Activated T-helper 2 cell treated with anti-CD3 and anti-CD28 coated beads, Interferon-gamma antibody, Interleukin-2, Interleukin-4, amounts not matched to agents 10 μg/mL and 5 μg/mL and 100 μg/mL, durations not matched to agents 14 hours and 24 hours and 36 hours (primary cell): ENCODE data around the gene ARHGEF25. TPM values are rescaled to one million over a fixed set of nuclear protein-coding genes. Genes with fewer than 3 reads are reported as not detected.
"Not testable (repeated sequence)": the region's sequence is repeated elsewhere in the genome, so short reads cannot be mapped to it uniquely, and the experiment has no call there.

ENCODE experiments used
- DNase-seq: peaks from one replicate; pipeline ENCODE4 v3.0.0; 2021; ENCODE audit warnings: low spot score
- H3K27ac Mint-ChIP-seq: one replicate; pipeline ENCODE4 v1.8.0; 2021; ENCODE audit warnings: mixed read lengths
- H3K27me3 Mint-ChIP-seq: one replicate; pipeline ENCODE4 v1.8.0; 2021; ENCODE audit warnings: low read depth, mixed read lengths
- H3K36me3 Mint-ChIP-seq: one replicate; pipeline ENCODE4 v1.8.0; 2021; ENCODE audit warnings: low read depth, mixed read lengths
- H3K4me1 Mint-ChIP-seq: one replicate; pipeline ENCODE4 v1.8.0; 2021; ENCODE audit warnings: low read depth, mixed read lengths
- H3K4me3 Mint-ChIP-seq: one replicate; pipeline ENCODE4 v1.8.0; 2021; ENCODE audit warnings: low read depth, mild to moderate bottlenecking, moderate library complexity, mixed read lengths
- H3K9me3 Mint-ChIP-seq: one replicate; pipeline ENCODE4 v1.8.0; 2021; ENCODE audit warnings: mixed read lengths
- intact Hi-C: fragments of 100-400 bp; cut with micrococcal nuclease; formaldehyde crosslinking; loops from one replicate; pipeline ENCODE4 v1.15.1; 2023
- total RNA-seq: library from RNA; stranded (reverse); gene quantifications from 2 replicates; pipeline ENCODE4 v1.2.3, GENCODE V29; 2022

Gene ARHGEF25
- 1.9 and 2.3 TPM in 2 replicates for total RNA-seq

GRCh38 chr12:57611108-57611826 is at the start of gene ARHGEF25:
ARHGEF25 (plus strand) TSS chr12:57611435; CDS start chr12:57611895, 460 bp downstream.
- intact Hi-C loops = no loop called here
- DNase-seq = no peak
- H3K4me3 Mint-ChIP-seq = peak within 1 kb of the TSS; percentile 73
- H3K9me3 Mint-ChIP-seq = no peaks in the 10 kb centered on the region
- peaks cover 34% of the 10 kb centered on the region for H3K27me3 Mint-ChIP-seq
- no peak within 1 kb of the TSS for H3K27ac Mint-ChIP-seq
- H3K36me3 Mint-ChIP-seq = no peaks in the 10 kb centered on the region
- H3K4me1 Mint-ChIP-seq = peaks cover 3% of the 10 kb centered on the region

GRCh38 chr12:57563358-57563757 is 47.9 kb upstream of the ARHGEF25 start:
- Mint-ChIP-seq H3K27ac (no peak overlapping the region), H3K4me3 (no peak overlapping the region), H3K36me3 (no peaks in the 10 kb centered on the region), H3K27me3 (peaks cover 9% of the 10 kb centered on the region), H3K4me1 (no peaks in the 10 kb centered on the region), H3K9me3 (no peaks in the 10 kb centered on the region)
- intact Hi-C loops = no loop called here
- DNase-seq = no peak

DNA sequence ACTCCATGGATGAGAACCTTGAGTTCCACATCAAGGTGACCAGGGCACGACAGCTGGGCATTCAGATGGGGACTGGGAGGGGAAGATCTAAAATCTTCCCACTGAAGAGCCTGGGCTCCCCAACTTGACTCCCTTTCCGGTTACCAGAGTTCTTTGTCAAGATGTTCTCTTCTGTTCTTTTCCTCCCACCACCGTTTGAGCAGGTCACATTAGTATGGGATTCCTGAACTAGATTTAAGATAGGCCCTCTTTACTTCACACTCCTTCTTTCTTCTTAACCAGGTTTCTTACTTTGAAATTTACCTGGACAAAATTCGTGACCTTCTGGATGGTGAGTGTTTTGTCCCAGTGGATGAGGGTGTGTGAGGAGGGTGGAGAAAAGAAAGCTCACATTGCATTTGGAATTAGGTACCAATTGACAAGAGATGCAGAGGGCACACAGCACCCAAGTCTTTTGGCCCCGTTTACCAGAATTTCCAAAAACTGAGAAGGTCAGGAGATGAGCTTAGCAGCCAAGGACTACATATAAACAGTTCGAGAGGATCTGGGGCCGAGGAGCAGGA is 47.0 kb upstream of the ARHGEF25 start:
- DNase-seq = no peak
- no peak overlapping the region for H3K27ac Mint-ChIP-seq
- H3K36me3 Mint-ChIP-seq = no peaks in the 10 kb centered on the region
- no peaks in the 10 kb centered on the region for H3K4me1 Mint-ChIP-seq
- peaks cover 9% of the 10 kb centered on the region for H3K27me3 Mint-ChIP-seq
- no peak overlapping the region for H3K4me3 Mint-ChIP-seq
- intact Hi-C loops = no loop called here
- no peaks in the 10 kb centered on the region for H3K9me3 Mint-ChIP-seq

DNA sequence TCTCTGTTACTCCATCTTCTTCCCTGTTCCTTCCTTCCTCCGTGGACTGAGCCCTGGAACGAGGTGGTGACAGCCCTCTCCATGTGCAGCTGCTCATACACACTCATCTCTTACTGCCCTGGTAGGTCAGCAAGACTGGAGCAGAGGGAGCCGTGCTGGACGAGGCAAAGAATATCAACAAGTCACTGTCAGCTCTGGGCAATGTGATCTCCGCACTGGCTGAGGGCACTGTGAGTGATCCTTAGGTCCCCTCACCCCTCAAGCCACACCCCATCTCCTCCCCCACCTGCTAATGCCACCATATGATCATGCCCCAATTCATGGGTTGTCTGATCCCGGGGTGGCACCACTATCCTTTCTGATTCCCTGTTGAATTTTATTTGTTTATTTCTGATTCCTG is 42.4 kb upstream of the ARHGEF25 start:
- Mint-ChIP-seq H3K4me1 (no peaks in the 10 kb centered on the region), H3K9me3 (no peaks in the 10 kb centered on the region), H3K36me3 (no peaks in the 10 kb centered on the region), H3K4me3 (no peak overlapping the region), H3K27ac (no peak overlapping the region), H3K27me3 (no peaks in the 10 kb centered on the region)
- no peak for DNase-seq
- intact Hi-C loops = no loop called here

- Mint-ChIP-seq H3K36me3 (no peaks in the 10 kb centered on the region), H3K27ac (no peak overlapping the region), H3K4me3 (no peak overlapping the region), H3K4me1 (no peaks in the 10 kb centered on the region), H3K27me3 (no peaks in the 10 kb centered on the region), H3K9me3 (no peaks in the 10 kb centered on the region)
- DNase-seq = no peak
- intact Hi-C loops = no loop called here
These were observed 41.4 kb upstream of the ARHGEF25 start for GRCh38 chr12:57569858-57570257.

DNA sequence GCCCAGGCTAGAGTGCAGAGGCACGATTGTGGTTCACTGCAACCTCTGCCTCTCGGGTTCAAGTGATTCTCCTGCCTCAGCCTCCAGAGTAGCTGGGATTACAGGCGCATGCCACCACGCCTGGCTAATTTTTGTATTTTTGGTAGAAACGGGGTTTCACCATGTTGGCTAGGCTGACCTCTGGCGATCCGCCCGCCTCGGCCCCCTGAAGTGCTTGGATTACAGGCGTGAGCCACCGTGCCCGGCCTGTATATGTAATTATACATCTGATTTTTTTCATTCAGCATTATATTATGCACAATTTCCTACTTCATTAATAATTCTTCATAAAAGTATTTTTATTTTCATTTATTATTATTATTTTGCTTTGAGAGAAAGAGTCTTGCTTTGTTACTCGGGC is 40.8 kb upstream of the ARHGEF25 start:
- DNase-seq, intact Hi-C loops, H3K4me1 Mint-ChIP-seq, H3K27me3 Mint-ChIP-seq, H3K4me3 Mint-ChIP-seq, H3K27ac Mint-ChIP-seq, H3K9me3 Mint-ChIP-seq, H3K36me3 Mint-ChIP-seq: not testable (repeated sequence)

DNA sequence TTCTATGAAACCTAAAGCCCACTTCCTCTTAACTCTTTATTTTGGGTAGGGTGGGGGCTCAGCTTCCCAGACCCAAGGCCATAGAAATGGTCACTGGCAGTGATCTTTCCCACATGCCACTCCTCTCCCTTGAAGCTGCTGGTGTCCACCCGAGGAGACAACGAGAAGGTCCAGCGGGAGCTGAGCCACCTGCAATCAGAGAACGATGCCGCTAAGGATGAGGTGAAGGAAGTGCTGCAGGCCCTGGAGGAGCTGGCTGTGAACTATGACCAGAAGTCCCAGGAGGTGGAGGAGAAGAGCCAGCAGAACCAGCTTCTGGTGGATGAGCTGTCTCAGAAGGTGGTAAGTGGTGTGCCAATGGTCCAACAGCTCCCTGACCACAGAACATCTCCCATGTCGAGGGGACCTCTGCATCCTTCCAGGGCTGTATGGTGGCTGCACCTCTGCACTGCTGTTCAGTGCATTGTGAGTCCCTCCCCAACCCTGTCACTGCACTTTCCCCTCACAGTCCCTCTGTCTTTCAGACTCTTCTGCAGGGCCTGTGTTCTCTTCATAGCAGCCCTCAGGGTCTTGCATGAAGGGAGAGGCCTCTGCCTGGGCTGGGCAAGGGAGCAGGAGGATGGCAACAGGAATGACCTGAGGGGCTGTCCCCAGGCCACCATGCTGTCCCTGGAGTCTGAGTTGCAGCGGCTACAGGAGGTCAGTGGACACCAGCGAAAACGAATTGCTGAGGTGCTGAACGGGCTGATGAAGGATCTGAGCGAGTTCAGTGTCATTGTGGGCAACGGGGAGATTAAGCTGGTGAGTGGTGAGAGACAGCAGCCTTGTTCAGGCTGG is 39.1 kb upstream of the ARHGEF25 start:
- no peaks in the 10 kb centered on the region for H3K4me1 Mint-ChIP-seq
- no peaks in the 10 kb centered on the region for H3K27me3 Mint-ChIP-seq
- intact Hi-C loops = no loop called here
- no peaks in the 10 kb centered on the region for H3K36me3 Mint-ChIP-seq
- H3K9me3 Mint-ChIP-seq = no peaks in the 10 kb centered on the region
- H3K4me3 Mint-ChIP-seq = no peak overlapping the region
- no peak overlapping the region for H3K27ac Mint-ChIP-seq
- DNase-seq = no peak

- no peak for DNase-seq
- Mint-ChIP-seq H3K27ac (no peak overlapping the region), H3K4me1 (no peaks in the 10 kb centered on the region), H3K36me3 (no peaks in the 10 kb centered on the region), H3K9me3 (no peaks in the 10 kb centered on the region), H3K27me3 (no peaks in the 10 kb centered on the region), H3K4me3 (no peak overlapping the region)
- intact Hi-C loops = no loop called here
These were observed 36.4 kb upstream of the ARHGEF25 start for GRCh38 chr12:57574795-57575194.

DNA sequence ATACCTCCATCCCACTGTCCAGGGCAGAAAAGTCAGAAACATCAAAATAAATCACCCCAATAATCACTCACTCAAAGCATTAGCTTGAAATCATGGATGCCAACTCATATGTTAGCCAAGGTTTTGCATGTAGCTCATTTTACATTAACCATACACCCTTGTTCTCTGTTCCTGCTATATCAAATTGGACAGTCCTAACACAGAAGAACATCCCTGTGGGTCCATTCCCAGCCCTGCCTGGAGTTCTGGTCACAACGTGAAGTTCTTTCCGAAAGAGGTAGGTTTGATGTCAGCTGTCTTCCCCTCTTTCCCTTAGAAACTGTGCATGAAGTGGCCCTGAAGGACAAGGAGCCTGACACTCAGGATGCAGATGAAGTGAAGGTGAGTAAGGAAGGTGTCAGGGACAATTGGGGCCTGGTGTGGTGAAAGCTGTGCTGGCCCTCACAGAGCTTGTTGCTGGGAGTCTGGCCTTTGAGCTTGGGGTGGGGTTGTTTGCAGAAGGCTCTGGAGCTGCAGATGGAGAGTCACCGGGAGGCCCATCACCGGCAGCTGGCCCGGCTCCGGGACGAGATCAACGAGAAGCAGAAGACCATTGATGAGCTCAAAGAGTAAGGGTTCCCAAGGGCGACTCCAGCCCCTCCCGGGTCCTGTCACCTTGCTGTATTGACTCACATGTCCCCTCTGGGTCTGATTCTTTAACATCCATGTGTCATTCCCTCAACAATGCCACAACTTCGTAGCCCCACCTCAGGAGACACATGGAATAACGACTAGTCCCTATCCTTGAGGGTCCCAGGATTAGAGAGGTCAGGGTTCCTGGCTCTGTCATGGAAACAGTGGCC is 35.2 kb upstream of the ARHGEF25 start:
- Mint-ChIP-seq H3K36me3 (no peaks in the 10 kb centered on the region), H3K4me1 (no peaks in the 10 kb centered on the region), H3K9me3 (no peaks in the 10 kb centered on the region), H3K27me3 (no peaks in the 10 kb centered on the region), H3K4me3 (no peak overlapping the region), H3K27ac (no peak overlapping the region)
- intact Hi-C loops = no loop called here
- DNase-seq = no peak

GRCh38 chr12:57576613-57577160 is 34.5 kb upstream of the ARHGEF25 start:
- Mint-ChIP-seq H3K4me1 (no peaks in the 10 kb centered on the region), H3K36me3 (no peaks in the 10 kb centered on the region), H3K9me3 (no peaks in the 10 kb centered on the region), H3K27ac (no peak overlapping the region), H3K4me3 (no peak overlapping the region), H3K27me3 (no peaks in the 10 kb centered on the region)
- intact Hi-C loops = no loop called here
- no peak for DNase-seq

GRCh38 chr12:57577981-57578758 is 33.1 kb upstream of the ARHGEF25 start:
- DNase-seq = no peak
- Mint-ChIP-seq H3K27ac (no peak overlapping the region), H3K4me3 (no peak overlapping the region), H3K27me3 (peaks cover under 1% of the 10 kb centered on the region), H3K4me1 (peaks cover 1% of the 10 kb centered on the region), H3K36me3 (no peaks in the 10 kb centered on the region), H3K9me3 (no peaks in the 10 kb centered on the region)
- intact Hi-C loops = no loop called here

DNA sequence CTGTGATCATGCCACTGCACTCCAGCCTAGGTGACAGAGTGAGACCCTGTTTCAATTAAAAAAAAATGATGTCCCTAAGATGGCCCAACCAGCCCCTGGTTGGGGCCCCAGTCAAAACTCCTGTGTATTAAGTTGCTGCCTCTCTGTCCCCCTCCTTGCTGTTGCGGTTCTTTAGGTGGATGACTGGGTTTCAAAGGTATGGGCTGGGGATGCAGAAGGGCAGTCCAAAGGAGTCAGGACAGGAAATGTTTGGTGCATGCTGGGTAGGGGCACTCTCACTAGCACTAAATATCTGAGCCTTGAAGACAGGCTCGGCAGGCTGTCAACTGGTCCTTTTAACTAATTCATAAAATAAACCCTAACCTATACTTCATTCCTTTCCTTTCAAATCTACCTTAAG is 32.2 kb upstream of the ARHGEF25 start:
- Mint-ChIP-seq H3K4me1 (peaks cover 2% of the 10 kb centered on the region), H3K27me3 (peaks cover 2% of the 10 kb centered on the region), H3K36me3 (no peaks in the 10 kb centered on the region), H3K4me3 (no peak overlapping the region), H3K9me3 (no peaks in the 10 kb centered on the region), H3K27ac (no peak overlapping the region)
- intact Hi-C loops = no loop called here
- DNase-seq = no peak
